Measurements from ENCODE around the gene ATP13A1.
A peak's percentile ranks its signal among the peaks of the same experiment; 100 is the strongest.

ATP13A1 gene

DNA sequence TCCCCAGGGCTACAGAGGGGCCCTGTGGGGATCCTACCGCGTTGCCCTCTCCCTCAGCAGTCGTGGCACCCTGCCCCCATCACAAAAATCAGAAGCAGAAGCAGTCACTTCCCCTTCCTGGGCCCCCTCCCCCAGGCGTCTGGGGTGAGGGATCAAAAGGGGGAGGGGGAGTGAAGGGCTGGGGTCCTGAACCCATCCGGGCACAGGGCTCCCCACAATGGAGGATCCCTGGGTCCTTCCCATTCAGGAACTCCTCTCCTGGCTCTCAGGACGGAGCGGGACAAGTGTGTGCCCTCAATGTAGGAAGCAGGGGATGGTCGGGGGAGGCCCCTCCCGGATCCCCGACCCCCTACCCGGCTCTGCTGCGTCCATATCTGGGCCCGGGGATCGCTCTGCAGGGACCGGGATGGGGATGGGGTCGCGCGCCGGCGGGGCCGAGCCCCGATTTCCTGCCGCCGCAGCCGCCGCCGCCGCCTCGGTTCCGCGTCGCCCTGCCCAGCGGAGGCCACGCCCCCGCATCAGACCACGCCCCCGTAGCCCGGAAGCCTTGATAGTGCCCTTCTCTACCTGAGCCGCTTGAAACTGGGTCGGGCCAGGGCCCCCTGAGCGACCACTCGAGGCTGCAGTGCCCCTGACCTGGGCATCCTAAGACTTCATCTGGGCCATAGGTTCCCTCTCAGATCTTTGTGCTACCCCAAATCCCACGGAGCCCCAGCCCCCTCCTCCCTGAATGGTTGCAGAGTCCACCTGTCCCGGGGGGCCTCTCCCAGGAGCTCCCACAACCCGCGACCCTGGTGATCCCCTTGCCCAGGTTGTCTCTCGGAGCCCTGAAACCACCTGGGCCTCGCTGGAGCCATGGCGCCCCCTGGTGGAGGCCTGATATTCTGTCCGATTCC is 20.1 kb downstream of the ATP13A1 start, which contains the start of gene GMIP:
Gene GMIP (minus strand): TSS at position 500 of the 896 bp plus-strand sequence. CDS start 128 bp downstream, at position 372.
- DNase-seq (ENCODE audit: low read depth) = peak; percentile 77

DNA sequence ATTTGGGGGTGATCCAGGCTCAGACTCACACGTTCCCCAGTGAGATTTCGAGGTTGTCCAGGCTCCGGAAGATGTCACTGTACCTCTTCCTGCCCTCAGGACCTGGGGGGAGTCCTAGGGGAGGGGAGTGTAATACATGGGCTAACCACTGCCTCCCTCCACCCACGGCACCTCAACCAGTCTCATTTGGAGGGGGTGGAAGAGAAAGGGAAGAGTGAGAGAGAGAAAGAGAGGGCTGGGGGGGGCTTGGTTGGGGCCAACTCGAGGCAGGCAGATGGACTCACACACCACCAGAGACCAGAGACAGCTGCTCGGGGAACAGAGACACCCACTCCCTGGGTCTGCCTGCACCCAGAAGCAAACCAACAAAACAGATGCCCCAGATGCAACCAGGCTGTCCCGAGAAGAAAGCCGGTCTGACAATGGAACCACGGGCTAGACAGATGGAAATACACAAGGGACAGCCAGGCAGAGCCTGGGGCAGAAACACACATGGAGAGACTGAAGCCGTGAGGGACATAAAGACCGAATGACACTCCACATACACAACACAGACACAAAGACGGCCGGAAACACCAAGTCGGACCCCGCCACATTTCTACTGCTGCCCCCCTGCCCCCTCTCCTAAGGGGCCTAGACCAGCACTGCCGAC is 20.8 kb downstream of the ATP13A1 start:
- DNase-seq (ENCODE audit: low read depth) = peak; percentile 27

DNA sequence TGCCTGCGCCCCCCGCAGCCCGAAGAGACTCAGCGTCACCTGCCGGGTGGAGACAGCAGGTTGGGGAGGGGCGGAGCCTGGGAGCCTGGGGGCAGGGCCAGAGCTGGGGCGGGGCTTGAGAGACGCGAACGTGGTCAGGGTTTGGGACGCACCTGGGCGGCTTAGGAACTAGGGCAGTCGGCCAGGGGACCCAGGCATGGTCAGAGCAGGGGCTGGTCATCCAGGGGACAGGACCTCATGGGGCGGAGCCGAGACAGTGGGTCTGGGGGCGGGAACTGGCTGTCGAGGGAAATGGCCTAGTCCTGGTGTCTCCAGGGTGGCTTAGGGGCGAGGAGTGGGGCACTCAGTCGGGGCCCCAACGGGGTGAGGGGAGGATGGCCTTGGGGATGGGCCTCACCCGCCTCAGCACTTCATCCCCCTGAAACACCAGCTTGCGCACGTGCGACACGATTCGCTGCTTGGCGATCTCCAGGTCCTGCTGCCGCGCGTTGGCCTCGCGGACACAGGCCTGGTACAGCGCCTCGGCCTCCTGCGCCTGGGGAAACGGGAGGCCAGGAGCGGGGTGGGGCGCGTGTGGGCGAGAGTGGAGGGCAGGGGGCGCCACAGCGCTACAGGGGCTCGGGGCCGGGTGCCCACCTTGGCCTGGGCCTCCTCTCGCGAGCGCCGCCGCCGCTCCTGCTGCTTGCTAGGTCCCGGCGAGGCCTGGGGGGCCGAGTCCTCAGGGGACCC is 25.8 kb downstream of the ATP13A1 start:
- DNase-seq (ENCODE audit: low read depth) = no peak

DNA sequence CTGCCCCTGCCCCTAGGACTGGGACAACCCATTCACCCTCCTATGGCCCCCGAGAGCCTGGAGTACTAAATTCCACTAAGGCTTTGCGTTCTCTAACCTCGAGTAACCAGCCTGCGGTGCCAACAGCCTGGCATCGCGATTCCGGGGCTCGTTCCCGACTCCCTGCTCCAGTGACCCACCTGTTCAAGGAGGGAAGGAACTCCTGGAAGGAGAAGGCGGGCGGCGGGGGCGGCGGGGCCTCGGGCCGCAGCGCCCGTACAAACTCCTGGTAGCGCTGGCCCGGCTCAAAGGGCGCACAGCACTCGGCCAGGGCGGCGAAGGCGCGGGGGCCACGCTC is 26.3 kb downstream of the ATP13A1 start:
- no peak for DNase-seq (ENCODE audit: low read depth)

DNA sequence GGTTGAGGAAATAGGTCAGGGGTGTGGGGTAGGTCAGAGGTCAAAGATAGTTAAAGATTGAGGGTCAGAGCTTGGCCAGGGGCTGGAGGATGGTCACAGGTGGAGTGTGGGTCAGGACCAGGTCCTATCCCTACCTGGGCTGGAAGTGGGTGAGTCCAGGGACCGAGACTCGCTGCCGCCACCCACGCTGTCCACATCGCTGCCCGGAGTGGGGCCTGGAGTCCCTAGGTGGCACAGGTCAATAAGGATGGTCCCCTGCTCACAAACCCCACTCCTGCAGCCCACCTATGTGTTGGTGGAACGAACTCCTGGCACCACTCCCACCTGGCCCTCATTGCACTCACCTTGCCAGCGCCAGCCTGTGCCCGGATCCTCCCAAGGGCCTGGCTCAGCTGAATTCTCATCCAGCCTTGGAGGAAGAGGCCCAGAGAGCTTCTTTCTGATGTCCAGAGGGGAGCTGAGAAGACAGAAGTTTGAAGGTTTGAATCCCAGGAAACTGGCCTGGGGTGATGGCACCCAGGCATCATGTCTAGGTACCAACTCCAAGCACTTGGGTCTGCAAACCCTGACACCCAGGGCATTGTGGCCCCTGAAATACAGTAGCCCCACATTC is 26.8 kb downstream of the ATP13A1 start:
- no peak for DNase-seq (ENCODE audit: low read depth)

DNA sequence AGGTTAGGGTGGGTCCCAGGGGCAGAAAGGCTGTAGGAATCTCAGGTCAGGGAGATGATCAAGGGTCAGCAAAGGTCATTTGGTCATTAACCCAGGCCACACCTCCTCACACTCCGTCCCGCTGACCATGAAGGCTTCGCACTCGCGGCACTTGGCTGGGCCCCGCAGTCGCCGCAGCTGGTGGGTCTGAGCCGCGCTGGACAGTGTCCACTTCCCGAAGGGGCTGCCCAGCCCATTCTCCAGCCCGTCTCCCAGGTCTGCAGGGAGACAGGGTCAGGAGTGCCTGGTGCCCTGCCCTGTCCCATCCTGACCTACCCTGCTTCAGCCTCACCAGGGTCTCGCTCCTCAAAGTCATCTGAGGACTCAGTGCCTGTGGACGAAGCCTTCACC is 28.2 kb downstream of the ATP13A1 start:
- no peak for DNase-seq (ENCODE audit: low read depth)

DNA sequence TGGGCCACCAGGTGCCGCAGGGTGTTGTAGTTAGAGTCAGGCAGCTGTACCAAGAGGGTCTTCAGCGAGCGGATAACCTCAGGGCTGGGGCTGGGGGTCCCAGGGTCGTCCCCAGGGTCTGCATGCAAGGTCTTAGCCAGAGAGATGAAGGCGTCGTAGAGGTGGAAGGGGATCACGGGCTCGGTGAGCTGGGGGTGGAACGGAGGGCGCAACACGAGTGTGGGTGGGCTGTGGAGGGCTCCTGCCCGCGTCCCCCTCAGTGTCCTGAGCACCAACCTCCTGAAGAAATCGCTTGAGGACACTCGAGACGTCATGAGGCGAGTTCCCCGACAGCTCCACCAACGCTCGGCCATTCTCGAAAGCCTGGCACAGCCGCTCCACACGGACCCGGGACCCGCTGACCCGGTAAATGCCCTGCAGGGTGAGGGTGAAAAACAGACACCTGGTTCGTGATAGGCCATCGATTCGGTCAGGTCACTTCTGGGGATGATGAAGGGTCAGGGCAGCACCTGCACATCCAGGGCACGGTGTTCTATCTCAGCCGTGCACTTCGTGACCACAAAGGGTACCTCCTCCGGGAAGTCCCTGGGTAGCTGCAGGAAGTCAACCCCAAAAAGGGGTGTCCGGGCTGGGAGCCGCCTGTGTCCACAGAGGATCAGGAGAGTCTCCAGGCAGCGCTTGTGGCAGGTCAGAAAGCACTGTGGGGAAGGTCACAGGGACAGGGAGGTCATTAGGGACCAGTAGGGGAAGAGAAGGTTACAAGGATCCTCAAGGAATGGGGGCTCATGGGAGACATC is 28.8 kb downstream of the ATP13A1 start:
- DNase-seq (ENCODE audit: low read depth) = no peak

DNA sequence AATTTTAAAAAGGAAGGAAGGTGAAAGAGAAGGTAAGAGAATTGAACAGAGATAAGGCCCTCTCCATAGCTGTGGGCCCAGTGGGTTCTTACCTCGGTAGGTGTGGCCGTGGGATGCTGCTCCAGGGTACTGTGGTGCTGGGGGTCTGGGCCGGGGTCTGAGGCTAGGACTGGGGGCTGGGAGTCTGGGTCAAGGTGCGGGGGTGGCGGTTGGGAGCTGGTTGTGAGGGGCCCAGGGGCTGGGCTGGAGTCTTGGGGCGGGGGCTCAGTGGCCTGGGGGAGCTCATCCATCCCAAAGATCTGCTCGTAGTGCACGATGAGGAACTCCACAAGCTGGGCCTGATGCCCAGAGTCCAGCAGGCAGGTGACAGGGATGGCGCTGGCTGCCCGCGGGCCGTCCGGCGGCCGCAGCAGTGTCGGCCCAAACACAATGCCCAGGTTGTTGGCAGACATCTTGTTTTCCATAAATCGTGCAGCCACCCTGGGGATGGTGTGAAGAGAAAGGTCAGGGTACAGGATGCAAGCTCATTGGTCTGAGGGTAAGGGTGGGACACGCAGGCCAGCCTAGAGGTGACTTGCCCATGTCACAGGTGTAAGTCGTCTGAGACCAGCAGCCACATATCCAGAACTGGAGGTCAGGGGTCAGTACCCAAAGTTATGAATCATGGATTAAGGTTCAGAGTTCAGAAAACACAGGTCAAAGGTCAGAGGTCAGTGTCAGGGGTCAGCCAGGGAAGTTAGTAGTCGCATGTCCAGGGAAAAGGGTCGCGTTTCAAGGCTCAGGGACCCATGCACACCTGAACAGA is 29.6 kb downstream of the ATP13A1 start:
- DNase-seq (ENCODE audit: low read depth) = no peak

DNA sequence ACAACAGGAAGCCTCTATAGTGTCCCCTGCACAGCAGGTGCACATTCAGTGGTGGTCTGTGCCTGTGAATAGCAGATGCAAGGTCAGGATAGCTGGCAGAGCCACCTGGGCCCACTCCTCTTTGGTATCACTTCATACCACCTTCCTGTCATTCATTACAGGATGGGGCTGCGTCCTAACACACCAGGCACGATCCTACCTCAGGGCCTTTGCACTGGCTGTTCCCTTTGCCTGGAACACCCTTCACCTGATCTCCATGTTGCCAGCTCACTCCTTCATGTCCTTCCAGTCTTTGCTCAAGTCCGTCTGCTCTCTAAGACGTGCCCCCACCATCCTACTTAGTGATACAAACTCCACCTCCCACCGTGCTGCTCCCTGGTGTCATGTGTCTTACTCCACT is 30.8 kb downstream of the ATP13A1 start:
- no peak for DNase-seq (ENCODE audit: low read depth)

DNA sequence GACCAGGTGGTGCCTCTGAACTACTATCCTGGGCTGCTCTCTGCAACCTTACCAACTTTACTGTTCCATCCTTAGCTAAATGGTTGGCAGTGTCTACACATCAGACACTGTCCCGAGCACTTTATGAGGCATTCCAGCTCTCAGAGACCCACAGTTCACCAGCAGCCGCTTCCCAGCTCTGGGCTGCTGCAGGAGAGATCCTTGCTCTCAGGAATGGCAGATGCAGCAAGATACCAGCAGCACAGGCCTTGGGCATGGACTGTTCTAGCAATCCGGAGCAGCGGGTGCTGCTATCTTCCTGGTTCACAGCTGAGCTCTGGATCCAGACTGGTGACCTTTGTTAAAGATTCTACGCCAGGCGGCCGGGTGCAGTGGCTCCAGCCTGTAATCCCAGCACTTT is 32.1 kb downstream of the ATP13A1 start:
- no peak for DNase-seq (ENCODE audit: low read depth)

DNA sequence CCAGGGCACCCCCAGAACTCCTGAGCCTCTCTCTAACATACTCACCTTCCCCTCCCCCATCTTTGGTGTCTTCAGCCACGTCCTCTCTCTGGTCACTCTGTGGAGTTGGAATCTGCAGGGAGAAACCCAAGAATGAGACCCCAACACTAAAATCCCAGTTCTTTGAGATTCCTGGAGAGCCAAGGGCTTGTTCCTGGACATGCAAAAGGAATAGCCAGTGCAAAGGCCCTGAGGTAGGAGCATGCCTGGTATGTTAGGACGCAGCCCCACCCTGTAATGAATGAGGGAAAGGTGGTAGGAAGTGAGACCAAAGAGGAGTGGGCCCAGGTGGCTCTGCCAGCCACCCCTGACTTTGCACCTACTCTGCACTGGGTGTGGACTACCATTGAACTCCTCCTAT is 33.0 kb downstream of the ATP13A1 start:
- no peak for DNase-seq (ENCODE audit: low read depth)

DNA sequence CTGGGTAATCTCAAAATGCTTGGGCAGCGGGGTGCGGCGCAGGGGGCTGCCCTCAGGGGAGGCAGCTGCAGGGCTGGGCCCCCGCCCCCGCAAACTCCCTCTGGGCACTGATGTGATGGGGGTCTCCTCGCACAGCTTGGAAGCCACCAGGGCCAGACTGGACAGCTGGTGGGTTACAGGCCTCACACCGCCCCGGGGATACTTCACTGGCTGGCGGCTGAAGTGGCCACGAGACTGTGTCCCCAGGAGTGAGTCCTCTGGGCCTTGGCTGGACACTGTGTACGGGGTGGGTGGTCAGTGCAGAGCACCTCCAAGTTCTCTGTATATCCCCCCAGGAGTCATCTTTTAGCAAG is 33.4 kb downstream of the ATP13A1 start:
- no peak for DNase-seq (ENCODE audit: low read depth)

DNA sequence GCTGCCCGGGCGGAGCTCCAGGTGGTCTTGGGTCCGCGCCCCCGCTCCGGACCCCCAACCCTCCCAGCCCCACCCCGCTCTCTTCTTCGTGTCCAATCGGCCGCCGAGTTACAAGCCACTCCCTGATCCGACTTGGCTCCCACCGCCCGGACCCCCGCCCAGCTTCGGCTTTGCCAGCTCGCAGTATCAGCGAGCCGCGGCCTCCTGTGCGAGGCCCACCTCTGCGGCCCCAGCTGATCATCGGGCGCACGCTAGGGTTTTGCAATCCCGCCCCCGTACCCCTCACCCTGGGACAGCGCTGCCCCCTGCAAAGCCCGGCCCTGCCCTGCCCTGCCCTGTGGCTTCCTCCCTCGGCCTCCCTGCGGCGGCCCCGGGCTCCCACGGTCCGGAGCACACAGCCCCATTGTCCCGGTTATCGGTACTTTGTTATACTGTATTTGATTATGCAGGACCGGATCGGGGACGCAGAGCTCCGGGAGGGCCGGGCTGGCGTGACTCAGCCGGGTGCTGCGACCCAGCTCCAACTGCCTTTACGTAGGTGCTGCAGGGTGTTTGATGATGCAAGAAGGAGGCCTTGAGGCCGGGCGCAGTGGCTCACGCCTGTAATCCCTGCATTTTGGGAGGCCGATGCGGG is 34.9 kb downstream of the ATP13A1 start:
- peak; percentile 41 for DNase-seq (ENCODE audit: low read depth)

DNA sequence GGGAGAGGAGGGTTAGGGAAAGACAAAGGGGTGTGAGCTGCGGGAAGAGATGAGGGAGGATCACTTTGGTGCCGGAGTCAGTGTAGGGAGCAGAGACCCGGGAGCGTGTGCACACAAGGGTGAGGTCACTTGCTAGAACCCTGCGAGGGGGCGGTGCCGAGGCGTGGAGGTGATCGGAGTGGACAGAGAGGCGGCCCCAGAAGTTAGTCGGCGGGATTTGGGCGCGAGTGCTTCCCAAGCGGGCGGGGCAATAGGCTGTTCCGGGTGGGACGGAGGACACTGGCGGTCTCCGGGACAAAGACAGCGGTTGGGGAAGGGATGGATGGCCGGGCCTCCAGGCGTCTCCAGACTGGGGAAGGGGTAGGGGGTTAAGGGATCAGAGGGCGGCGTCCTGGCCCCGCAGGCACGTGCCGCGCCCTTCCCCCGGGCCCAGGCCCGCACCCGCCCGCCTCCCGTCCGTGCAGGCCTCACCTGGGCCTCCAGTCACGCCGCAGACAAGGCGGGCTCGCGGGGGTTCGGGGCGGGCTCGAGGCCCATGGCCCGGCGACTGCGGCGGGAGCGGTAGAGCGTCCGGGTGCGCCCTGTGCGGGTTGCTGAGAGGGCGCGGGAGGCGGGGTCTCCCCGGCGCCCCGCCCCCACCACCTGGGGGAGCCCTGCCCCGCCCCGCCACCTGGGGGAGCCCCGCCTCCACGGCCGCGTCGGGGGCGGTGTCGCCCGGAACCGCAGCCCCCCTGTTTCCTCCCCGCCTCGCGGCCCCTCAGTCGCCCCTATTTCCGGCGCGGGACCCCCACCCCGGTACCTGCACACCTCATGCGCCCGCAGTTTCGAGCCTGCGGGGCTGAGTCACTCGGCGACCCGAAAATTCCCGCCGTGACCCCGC is 35.6 kb downstream of the ATP13A1 start, which contains the start of gene LPAR2:
Gene LPAR2 (minus strand): TSS at position 600 of the 880 bp plus-strand sequence. CDS start 945 bp downstream, outside the sequence.
- peak; percentile 69 for DNase-seq (ENCODE audit: low read depth)

DNA sequence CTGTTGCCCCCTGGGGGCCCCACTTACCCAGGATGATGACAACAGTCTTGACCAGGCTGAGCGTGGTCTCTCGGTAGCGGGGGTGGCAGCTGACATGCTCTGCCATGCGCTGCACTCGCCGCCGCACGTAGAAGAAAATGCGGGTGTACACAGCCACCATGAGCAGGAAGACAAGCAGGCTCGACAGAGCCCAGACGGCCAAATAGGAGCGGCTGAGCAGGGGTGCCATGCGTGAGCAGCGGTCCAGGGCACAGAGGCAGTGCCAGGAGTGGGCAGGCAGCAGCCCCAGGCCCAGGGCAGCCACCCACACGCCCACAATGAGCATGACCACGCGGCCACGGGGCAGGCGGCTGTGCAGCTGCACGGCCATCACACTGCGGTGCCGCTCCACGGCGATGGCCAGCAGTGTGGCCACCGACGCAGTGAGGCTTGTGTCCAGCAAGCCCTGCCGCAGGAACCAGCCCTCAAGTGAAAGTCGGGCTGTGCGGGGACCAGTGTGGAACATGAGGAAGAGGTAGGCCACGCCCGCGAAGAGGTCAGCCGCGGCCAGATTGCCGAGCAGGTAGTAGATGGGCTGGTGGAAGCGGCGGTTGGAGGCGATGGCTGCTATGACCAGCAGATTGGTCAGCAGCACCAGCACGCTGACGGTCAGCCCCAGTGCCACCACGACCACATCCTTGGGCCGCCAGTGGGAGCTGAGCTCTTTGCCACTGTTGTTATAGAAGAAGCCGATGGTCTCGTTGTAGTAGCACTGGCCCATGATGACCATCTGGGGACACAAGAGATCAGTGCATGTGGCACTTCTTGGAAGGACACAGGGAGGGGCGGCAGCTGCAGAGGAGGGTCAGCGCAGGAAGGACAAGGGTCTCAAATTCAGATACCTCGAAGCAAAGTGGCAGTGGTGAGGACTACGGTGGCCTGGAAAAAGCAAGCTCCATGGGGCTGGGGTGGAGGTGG is 36.7 kb downstream of the ATP13A1 start:
- no peak for DNase-seq (ENCODE audit: low read depth)

DNA sequence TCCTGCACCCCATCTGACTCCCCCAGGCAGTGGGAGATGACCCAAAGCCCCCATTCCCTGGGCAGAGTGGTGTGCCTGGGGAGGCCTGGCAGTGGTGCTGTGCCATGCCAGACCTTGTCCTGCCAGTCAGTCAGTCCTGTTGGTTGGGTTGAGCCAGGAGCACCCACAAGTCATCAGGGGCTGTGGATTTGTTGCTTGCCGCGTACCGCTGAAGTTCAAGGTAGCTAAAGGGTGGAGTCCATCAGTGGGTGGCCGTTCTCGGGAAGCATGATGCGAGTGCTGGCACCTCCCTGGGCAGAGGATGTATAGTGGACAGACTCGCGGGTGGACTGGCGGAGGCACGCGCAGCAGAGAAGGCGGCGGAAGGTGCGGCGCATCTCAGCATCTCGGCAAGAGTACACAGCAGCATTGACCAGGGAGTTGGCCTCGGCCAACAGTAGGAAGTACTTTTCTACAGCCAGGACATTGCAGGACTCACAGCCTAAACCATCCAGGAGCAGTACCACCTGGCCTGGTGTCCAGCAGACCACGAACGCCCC is 39.4 kb downstream of the ATP13A1 start:
- no peak for DNase-seq (ENCODE audit: low read depth)

DNA sequence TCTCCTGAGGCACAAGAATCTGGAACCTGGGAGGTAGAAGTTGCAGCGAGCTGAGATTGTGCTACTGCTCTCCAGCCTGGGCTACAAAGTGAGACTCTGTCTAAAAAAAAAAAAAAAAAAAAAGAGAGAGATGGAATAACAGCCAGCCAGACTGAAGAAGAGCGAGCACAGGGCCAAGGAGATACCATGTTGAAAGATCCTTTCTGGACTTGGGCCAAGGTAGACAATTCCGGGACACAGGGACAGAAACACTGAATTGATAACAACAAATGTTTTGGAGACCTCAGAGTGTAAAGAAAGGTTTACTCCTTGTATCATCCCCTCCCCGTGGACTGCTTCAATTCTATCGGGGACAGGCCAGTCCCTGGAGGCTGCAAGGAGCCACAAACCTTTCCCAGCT is 40.1 kb downstream of the ATP13A1 start:
- DNase-seq (ENCODE audit: low read depth) = no peak

DNA sequence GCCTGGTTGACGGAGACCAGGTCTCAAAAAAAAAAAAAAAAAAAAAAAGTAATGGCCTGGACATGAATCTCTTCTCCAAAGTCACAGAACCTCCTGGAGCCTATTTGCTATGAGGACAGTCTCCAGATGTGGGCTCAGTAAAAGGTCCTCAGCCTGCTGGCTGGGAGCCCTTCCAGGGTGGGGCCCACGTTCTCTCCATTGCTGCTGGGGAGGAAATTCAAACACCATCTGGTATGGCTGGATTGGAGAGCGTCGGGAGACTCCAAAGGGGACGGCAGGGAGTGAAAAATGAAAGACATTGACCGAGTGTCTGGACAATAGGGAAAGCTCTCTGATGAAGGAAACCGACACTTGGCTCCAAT is 43.6 kb downstream of the ATP13A1 start:
- DNase-seq (ENCODE audit: low read depth) = no peak

All from activated T-helper 9 cell treated with anti-CD3 and anti-CD28 coated beads, Interleukin-2, amount 50 U/mL, for 16 hours (primary cell).